Fibroblast of skin of scalp (primary cell): Measurements from ENCODE around the gene SUCLG2.
"Not testable (repeated sequence)": the region's sequence is repeated elsewhere in the genome, so short reads cannot be mapped to it uniquely, and the experiment has no call there.

Source experiments
- DNase-seq: peaks from one replicate; pipeline ENCODE4 v3.0.0-alpha.2; 2013

Gene SUCLG2

DNA sequence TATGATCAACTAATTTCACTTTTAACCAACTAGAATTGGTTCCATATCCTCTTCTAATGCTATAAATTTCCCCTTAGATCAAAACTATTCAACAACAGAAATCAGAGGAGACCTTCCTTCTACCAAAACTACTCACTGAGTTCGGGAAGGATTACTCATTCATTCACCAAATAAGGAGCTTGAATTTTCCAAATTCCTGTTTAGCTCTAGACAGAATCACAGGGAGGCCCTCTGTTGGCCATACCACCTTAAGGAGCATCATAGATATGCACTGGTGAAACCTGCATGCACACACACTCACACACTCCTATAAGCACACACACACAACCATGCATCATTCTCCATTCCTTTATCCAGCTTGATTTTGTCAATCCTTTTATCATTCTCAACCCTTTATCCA, 49.0 kb downstream of the SUCLG2 start:
- peak; percentile 80 for DNase-seq

DNA sequence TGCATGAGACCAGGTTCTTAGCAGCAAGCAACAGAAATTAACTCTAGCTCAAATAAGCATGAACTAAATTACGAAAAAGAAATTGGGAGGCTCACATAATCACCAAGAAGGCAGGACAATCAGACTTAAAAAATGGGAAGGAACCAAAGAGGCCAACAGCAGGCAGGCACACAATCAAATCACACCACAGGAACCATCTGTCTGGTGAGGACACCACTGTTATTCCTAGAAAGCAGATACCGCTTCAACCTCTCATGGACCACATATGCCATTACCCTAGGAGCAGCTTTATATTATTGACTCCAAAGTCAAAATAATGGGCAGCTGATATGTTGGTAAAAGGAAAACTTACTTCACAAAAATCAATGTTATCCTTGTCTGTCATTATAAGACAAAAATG, 51.6 kb downstream of the SUCLG2 start:
- no peak for DNase-seq

DNA sequence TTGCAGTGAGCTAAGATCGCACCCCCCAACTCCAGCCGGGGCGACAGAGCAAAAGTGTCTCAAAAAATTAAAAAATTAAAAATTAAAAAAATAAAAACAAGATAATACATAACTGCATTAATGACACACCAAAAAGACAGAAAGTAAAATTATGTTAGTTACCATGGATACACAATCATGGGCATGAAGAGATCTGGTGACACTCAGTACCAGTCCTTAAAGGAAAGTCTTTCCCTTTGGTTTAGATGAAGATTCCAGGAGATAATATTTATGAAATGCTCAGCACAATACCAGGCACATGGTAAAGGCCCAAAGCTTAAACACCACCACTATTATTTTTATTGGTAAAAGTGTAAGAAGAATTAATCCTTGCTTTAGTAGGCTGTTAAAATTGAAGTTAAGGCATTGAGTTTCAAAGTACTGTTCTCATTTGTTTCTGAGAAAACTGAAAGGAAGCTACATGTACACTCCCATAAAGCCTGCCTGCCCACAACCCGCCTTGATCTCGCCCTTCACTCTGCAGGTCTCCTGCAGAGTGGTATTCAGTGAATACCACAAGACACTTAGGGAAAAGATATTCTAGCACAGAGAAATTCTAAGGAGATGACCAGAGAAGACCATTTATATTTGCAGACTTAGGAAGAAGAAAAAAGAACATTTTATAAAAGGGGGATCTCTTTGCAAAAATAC, 52.3 kb downstream of the SUCLG2 start:
- DNase-seq, result peak; percentile 45

DNA sequence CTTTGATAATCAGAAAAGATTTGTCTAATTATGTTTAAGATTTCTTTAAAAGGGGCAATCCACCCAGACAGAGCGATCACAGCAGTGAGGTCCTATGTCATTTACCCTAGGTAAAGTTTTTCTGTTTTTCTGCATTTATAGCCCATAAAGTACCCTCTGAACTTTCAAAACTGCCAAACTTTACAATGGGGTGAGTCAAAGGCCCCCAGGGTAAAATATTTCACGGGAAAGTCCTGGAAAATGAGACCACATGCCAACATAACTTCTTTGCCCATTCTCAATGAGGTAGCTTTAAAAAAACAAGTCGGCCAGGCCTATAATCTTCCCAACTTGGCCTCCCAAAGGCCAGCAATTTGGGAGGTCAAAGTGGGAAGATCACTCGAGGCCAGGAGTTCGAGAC, 53.0 kb downstream of the SUCLG2 start:
- peak; percentile 11 for DNase-seq

DNA sequence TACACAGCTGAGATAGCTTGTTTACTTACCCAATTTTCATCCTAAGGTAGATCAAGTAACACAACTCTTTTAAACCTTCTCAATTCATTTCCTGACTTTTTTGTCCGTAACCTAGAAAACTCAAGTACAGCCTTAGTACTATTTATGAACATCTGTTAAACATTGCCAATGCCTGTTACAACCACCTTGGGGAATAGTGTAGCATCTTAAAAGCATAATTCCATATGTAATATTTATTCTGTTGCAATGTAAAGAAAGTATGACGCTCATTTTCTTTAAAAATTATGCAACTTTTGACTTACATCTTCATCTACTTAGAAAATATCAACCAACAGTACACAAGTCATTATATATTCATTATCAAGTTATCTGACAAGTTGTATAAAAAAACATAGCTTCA, 54.6 kb downstream of the SUCLG2 start:
- DNase-seq, result no peak

DNA sequence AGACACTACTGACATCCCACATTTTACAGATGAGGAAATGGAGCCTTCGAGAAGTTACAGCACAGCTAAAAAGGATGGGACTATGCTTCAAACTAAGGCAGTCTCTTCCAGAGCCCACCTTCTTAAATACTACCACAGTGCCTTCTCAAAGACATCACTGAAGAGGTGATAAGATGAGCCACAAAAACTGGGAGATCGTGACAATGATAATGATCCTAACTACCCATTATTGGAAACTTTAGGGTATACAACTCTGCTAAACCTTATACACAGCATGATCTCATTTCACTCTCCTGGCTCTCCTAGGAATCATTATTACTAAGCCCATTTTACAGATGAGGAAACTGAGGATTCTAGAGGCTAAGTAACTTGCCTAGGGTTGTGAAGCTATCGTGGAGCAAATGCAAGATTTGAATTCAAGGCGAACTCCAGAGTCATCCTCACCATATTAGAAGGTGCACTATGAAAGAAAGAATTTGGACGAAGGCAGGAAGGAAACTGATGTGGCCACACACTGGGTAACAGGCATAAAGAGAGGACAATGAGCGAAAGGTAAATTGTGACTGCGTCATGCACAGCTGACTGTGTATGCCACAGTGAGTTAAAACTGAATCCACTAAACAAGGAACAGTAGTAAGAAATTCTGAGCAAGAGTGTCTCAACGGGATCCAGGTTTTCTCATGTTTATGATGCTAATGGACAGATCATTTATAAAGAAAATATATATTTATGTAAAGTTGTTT, 55.4 kb downstream of the SUCLG2 start:
- no peak for DNase-seq

DNA sequence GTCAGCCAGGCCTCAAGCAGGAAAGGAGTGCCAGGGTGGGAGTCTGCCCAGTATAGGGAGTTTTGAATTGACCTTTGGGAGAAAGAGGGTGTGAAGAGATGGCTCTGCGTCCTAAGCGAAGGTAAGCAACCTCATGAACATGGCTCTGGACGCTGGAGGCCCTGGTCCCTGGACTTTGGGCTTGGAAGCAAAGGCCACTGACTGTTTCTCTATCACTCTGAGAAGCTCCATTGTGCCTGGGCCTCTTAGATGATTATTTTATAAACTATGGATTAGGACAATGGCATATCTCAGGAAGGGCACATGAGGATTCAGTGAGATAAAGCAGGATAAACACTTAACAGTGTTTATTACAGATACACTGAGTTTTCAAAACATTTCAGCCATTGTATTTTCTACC, 59.0 kb downstream of the SUCLG2 start:
- DNase-seq, result no peak

DNA sequence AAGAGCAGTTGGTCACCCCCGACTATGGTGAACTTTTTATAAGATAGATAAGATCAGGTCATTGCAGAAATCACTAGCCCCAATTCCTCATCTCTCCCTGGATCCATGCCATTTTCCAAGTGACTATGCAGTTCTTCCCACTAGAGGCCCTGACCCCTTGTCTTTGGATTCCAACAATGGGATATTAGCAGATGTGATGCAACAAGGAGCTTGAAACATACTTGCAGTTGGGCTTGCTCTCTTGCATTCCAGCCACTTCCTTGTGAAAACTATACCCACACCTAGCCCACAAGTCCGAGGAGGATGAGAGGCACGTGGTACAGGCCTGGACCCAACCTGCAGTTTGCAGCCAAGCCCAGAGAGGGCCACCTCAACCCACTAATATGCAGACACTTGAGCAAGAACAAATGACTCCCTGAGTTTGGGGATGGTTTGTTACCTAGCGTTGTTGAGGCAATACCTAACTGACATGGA, 60.6 kb downstream of the SUCLG2 start:
- peak; percentile 22 for DNase-seq

DNA sequence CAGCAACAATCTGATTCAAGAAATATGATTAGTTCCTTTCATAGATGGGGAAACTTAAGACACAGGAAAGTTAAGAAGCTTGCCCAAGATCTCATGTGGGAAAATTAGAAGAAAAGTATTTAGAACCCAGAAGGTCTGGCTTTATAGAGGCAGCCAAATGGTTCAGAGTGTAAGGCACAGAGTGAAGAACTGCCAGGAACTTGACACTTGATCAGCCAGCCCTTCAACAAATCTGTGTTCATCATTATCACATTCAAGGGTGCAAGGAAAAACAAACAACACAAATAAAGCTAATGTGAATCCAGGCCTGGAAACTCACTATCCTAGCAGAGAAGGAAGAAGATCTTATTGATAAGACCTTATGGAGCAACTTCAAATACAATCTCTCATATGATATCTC, 62.4 kb downstream of the SUCLG2 start:
- DNase-seq, result no peak

DNA sequence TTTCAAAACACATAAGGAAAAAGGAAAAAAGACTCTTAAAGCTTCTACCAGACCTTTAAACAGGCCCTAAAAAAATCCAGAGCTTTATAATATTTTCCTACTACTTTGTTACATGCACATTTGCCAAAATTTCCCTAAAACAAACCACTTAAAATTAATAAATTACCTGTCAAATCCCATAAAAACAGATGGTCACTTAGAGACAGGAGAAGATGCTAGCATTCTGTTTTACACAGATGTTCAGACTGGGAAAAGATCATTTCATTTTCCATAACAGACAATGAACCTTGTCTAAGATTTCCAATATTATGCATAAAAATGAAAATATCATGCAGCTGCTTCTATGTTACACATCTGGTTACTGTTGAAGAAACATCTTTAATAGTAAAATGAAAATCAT, 66.6 kb downstream of the SUCLG2 start:
- no peak for DNase-seq

DNA sequence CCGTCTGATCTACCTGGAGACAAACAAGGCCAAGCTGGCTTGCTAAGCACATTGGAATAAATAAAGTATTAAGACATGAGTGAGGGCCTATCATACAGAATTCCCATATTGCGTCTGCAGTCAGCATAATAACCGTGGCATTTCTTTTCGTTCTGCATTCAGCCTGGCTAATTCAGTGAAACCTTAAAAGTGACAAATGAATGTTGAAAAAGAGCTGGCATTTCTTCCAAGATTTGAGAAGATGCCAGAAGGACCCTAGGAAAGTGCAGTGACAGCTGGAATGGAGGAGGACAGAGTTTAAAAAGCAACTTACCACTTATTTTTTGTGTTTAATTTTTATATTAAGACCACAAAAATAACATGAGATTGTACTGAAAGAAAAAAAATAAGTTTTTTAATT, 67.1 kb downstream of the SUCLG2 start:
- DNase-seq, result no peak

DNA sequence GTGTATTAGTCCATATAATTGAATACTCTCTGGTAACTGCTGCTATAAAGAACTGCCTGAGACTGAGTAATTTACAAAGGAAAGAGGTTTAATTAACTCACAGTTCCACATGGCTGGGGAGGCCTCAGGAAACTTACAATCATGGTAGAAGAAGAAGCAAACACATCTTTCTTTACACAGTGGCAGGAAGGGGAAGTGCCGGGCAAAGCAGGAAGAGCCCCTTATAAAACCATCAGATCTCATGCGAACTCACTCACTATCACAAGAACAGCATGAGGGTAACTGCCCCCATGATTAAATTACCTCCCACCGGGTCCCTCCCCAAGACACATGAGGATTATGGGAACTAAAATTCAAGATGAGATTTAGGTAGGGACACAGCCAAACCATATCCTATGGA, 69.8 kb downstream of the SUCLG2 start:
- not testable (repeated sequence) for DNase-seq

DNA sequence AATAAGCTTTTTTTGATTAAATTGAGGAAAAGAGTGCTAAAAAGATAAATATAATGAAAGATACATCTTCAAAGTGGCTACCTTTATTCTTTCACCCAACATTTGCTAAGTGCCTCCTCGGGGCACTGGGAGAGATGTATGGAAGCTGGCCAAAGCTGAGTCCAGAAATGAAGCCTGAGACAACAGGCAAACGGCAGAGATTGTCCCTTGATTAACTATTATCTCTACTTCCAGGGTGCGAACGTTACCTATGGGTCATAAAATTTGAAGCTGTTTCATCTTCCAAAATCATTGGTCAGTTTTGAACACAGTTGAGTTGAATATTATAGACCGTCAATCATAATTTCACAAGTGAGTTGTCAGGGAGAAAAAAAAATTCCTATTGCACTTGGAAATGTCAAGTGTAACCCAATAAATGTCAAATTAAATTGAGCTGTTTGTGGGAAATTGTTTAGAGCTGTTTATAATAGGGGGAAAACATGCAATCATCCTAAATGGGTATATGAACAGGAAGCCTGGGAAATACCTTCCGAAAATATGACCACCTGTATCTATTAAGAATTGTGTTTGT, 73.9 kb downstream of the SUCLG2 start:
- no peak for DNase-seq

DNA sequence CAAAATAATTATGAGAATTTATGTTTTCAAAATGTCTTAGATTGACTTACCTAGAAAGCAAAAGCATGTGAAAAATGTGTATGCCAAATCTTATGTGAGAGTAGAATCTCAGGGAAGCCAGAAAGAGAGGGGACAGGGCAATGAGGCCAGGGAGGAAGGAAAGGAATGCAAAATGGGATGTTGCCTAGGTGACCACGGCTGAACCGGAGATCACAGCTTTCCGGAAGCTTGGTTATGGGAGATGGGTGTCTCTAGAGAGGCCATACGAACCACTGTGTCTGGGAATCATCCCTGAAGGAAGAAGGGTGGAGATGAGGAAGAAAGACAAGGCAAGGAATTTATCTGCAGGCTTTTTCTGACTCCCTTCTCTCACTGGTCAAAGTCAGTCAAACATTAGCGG, 76.0 kb downstream of the SUCLG2 start:
- DNase-seq, result peak; percentile 27

DNA sequence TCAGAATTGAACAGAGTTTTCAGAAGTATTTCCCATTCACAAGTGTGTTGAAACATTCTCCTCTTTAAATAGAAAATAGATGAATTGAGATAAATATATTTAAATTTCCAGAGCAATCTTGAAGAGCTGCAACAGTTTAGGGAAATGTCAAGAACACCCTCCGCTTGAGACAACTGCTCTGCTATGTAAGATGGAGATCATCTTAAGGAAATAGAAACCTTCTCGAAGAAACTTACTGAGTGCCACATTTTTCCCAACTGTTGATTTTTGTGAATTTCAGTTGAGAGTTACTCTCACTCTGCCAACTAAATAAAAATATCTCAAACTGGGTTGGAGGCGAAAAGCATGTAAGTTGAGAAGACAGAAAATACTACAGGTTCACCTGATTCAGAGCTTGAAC, 78.0 kb downstream of the SUCLG2 start:
- DNase-seq, result no peak

DNA sequence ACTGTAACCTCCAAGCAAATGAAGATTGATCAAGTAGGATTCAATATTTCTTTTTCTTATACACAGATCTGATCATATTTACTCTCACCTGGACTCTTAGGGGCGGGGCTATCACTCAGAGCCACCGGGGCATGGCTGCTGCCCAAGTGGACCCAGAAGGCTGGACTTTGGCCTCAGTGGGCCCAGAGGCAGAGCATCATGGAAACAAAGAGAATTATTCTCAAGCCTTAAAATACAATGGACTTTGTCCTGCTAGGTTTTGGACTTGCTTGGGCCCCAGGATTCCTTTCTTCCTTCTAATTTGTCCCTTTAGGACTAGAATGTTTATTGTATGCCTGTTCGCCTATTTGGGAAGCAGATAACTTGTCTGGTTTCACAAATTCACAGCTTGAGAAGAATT, 85.1 kb downstream of the SUCLG2 start:
- DNase-seq, result no peak

DNA sequence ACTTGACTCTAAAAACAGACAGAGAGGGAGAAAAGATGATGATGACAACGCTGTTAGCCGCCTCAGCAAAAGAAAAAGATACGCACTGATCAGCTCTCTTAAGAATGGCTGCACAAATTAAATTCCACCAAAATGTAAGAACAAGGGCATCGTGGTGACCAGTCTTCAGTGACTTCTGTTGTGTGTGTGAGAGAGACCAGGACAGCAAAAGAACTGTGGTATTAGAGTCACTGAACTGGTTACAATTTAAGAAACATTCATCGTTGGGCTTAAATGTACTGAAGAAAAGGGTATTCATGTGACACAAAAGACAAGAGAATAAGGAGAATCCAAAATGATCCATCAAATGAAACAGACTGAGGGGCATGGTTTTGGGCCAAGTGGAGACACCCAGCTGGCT, 86.5 kb downstream of the SUCLG2 start:
- no peak for DNase-seq

DNA sequence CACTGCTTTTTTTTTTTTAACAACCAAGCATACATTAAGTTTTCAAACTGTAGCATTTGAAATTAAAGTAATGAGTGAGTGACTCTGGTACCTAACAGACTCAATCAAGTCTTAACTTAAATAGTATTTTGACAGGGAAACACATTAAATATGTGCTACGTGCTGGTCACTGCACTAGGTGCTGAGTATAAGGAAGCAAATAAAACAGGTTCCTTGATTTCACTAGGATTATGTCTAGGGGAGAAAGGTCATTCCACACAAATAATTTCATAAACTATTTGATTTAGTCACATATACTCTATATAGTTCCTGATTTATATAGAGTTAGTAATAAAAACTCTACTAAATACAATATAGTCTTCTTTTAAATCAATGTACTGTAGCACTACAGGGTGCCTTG, 89.4 kb downstream of the SUCLG2 start:
- no peak for DNase-seq

DNA sequence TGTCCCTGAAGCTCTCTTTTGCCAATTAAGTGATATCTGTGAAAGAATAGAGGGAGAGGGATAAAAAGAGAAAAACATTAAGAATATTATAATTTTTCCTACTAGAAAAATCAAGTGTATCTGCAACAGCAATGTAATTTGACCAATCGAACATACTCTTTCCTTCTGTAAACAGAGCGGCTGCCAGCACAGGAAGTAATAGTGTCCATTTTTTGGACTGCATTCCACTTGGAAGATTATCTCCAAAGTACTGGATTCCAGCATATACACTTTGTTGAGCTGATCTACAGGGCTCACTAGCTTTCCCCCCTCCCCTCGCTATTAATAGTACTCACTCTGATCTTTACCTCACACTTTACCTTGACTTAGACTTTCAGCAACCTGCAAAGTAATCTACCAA, 90.4 kb downstream of the SUCLG2 start:
- DNase-seq, result no peak

DNA sequence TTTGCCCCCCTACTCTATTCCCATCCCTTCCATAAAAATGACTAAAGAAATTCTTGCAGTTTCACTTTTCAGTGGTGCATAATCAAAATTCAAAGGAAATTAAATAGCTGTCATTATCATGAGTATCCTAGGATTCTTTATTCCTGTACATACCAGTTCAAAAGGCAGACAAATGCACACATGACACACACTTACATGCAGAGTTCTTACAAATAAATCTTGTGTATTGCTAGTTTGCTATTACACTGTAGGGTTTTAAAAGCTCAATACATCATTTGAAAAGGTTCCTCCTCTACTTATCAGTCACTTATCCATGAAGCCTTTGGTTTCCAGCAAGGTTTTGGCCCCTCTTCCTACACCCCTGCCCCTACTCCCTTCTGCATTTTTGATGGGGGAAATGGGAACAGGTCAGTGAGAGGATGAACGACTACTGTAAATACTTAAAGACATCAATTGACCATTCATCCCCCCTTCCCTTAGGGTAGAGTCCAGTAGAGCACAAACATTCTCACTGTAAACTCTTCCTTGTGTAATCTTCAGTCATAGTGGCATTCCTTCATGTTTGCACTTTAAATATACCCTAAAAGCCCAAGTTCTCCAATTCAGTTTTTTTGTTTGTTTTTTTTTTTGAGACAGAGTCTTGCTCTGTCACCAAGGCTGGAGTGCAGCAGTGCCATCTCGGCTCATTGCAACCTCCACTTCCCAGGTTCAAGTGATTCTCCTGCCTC, 92.6 kb downstream of the SUCLG2 start:
- no peak for DNase-seq

DNA sequence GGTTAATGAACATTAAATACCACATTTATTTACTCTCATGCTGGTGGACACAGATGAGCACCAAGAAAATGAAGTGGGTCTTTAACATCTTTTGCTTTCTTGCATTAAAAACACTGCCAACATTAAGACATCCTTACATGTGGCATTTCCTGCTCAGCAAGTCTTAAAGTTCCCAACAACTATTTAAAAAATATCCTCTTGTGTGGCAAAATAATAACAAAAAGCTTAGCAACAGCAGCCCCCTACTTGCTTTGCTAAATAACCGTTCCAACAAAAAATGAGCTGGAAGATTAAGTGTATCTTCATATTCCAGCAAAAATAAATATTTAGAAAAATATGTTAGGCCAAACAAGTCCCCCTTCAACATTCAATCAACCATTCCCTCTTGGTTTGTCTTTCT, 93.1 kb downstream of the SUCLG2 start:
- DNase-seq, result no peak

DNA sequence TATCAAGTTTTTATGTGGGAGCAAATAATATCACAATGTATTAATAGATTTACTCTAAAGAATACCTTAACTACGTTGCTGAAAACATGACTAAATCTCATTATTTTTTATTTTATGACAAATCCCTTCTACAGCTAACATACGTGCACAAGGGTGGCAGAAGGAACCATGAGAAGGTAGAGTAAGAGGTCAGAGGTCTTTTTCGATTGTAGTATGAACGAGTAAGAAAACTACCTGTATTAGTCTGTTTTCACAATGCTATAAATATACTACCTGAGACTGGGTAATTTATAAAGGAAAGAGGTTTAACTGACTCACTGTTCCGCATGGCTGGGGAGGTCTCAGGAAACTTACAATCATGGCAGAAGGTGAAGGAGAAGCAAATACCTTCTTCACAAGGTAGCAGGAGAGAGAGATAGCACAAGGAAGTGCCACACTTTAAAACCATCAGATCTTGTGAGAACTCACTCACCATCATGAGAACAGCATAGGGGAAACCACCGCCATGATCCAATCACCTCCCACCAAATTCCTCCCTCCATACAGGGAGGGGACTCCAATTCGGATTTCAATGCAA, 95.3 kb downstream of the SUCLG2 start:
- no peak for DNase-seq

DNA sequence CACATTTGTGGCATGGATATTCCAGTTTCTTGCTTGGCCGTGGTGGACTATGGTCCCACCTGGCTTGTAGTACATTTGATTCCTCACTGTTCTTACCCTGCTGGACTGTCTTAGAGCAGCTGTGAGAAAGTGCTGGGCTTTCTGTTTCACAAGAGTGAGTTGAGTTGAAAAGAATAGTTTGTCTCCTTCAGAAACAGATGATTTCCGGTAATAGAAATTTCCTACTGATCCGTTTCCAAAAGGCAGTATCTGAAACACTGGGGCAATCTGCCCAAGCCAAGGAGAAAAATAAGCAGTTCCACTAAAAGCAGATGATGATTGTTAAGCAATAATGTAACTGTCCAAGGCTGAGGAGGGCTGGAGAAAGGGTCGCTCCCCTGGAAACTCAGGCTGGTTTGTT, 96.0 kb downstream of the SUCLG2 start:
- DNase-seq, result no peak
